HFFc6 (cell line): ENCODE results near the gene WBP4. TPM values are rescaled to one million over a fixed set of nuclear protein-coding genes. Genes with fewer than 3 reads are reported as not detected.

Experiments used
- DNase-seq: peaks from one replicate; pipeline ENCODE4 v3.0.0-alpha.2; 2018
- H3K27ac Mint-ChIP-seq: 2 replicates; pipeline ENCODE4 v1.8.0; 2020; ENCODE audit warnings: mild to moderate bottlenecking, mixed read lengths
- H3K27me3 Mint-ChIP-seq: 2 replicates; pipeline ENCODE4 v1.8.0; 2021; ENCODE audit warnings: mild to moderate bottlenecking, moderate library complexity, mixed read lengths; ENCODE audit not compliant: insufficient read depth
- H3K36me3 Mint-ChIP-seq: 2 replicates; pipeline ENCODE4 v1.8.0; 2021; ENCODE audit warnings: low read depth, mixed read lengths
- H3K4me1 Mint-ChIP-seq: 2 replicates; pipeline ENCODE4 v1.8.0; 2020; ENCODE audit warnings: low read depth, mixed read lengths
- H3K4me3 Mint-ChIP-seq: 2 replicates; pipeline ENCODE4 v1.8.0; 2020; ENCODE audit warnings: mild to moderate bottlenecking, moderate library complexity, mixed read lengths
- H3K9me3 Mint-ChIP-seq: 2 replicates; pipeline ENCODE4 v1.8.0; 2020; ENCODE audit warnings: mild to moderate bottlenecking, mixed read lengths
- CTCF ChIP-seq: fragments of 200-600 bp; sonication (generic); IDR thresholded peaks from 2 replicates; pipeline ENCODE4 v1.5.0; 2021; ENCODE audit warnings: antibody characterized with exemption, mild to moderate bottlenecking
- total RNA-seq, 6 experiments: library from RNA; stranded (reverse); fragmentation: NEBNext Ultra II Directional; extraction: Animal tissue kit (Norgen Biotek cat#: 25700); gene quantifications; 2 replicates in 1 of 6; 3 replicates in 5 of 6; pipeline ENCODE4 v1.2.3, GENCODE V29; 2021

WBP4 gene
- total RNA-seq, 6 experiments from 2014 or later = 12.0 to 16.2 (median 14.6) TPM

- no peak overlapping the region for H3K27ac Mint-ChIP-seq
- no peak for DNase-seq
Measured at GRCh38 chr13:41049480-41050440, 11.5 kb upstream of the WBP4 start.

GRCh38 chr13:41052441-41052840 is 8.9 kb upstream of the WBP4 start:
- peaks cover 74% of the 10 kb centered on the region for H3K4me1 Mint-ChIP-seq
- H3K36me3 Mint-ChIP-seq = peaks cover 17% of the 10 kb centered on the region
- no peak for DNase-seq
- peak overlapping the region; percentile 85 for H3K27ac Mint-ChIP-seq
- peaks cover 8% of the 10 kb centered on the region; the same call in 1 of the 2 replicates for H3K9me3 Mint-ChIP-seq
- peaks cover 1% of the 10 kb centered on the region for H3K27me3 Mint-ChIP-seq
- TF ChIP-seq CTCF = no peak
- no peak overlapping the region for H3K4me3 Mint-ChIP-seq

More at GRCh38 chr13:41049480-41050440, 11.5 kb upstream of the WBP4 start:
- Mint-ChIP-seq H3K36me3 (peaks cover 26% of the 10 kb centered on the region), H3K9me3 (peaks cover 21% of the 10 kb centered on the region), H3K27me3 (no peaks in the 10 kb centered on the region; the same call in 1 of the 2 replicates), H3K4me1 (peaks cover 56% of the 10 kb centered on the region), H3K4me3 (no peak overlapping the region)
- TF ChIP-seq CTCF = no peak

GRCh38 chr13:41053384-41053826 is 7.9 kb upstream of the WBP4 start:
- H3K4me1 Mint-ChIP-seq = peaks cover 80% of the 10 kb centered on the region
- H3K4me3 Mint-ChIP-seq = peak overlapping the region; percentile 79

GRCh38 chr13:41054212-41054877 is 7.0 kb upstream of the WBP4 start:
- Mint-ChIP-seq H3K9me3 (peaks cover 3% of the 10 kb centered on the region; the same call in 1 of the 2 replicates), H3K4me1 (peaks cover 80% of the 10 kb centered on the region), H3K27ac (peak overlapping the region; percentile 85), H3K36me3 (peaks cover 11% of the 10 kb centered on the region), H3K4me3 (peak overlapping the region; percentile 79), H3K27me3 (peaks cover 1% of the 10 kb centered on the region)
- DNase-seq = peak; percentile 77
- TF ChIP-seq CTCF = peak; percentile 87

More at GRCh38 chr13:41053384-41053826, 7.9 kb upstream of the WBP4 start:
- Mint-ChIP-seq H3K27ac (peak overlapping the region; percentile 85), H3K9me3 (peaks cover 8% of the 10 kb centered on the region; the same call in 1 of the 2 replicates), H3K36me3 (peaks cover 20% of the 10 kb centered on the region), H3K27me3 (peaks cover 1% of the 10 kb centered on the region)
- peak; percentile 44 for DNase-seq
- TF ChIP-seq CTCF = no peak

GRCh38 chr13:41054919-41055619 is 6.2 kb upstream of the WBP4 start:
- peak overlapping the region; percentile 79; the same call in 1 of the 2 replicates for H3K4me3 Mint-ChIP-seq
- no peaks in the 10 kb centered on the region for H3K9me3 Mint-ChIP-seq
- peak; percentile 58; the same call in 1 of the 2 replicates for TF ChIP-seq CTCF
- peaks cover 73% of the 10 kb centered on the region for H3K4me1 Mint-ChIP-seq
- peaks cover 4% of the 10 kb centered on the region for H3K27me3 Mint-ChIP-seq
- peak overlapping the region; percentile 85; the same call in 1 of the 2 replicates for H3K27ac Mint-ChIP-seq
- no peak for DNase-seq
- peaks cover 6% of the 10 kb centered on the region; the same call in 1 of the 2 replicates for H3K36me3 Mint-ChIP-seq
